Upper lobe of left lung (tissue), 6 donors: ENCODE measurements around the gene TLE1. TPM values are rescaled to one million over a fixed set of nuclear protein-coding genes. Genes with fewer than 3 reads are reported as not detected.
"Not testable (repeated sequence)": the region's sequence is repeated elsewhere in the genome, so short reads cannot be mapped to it uniquely, and the experiment has no call there.

ENCODE experiments used
- ATAC-seq, 2 donors: fragments of 200-7000 bp; cut with Tn5 transposase; one replicate each; pipeline ENCODE4 v1.9.1; 2022; ENCODE audit warnings: mild to moderate bottlenecking in 2 of 2, moderate library complexity in 2 of 2; ENCODE audit not compliant: low FRiP score in 2 of 2
- DNase-seq, 2 donors: peaks; one replicate each; pipeline ENCODE4 v3.0.0-alpha.2; 2019 to 2020
- H3K27ac ChIP-seq, 4 donors: fragments of 200-600 bp; sonication (generic); one replicate each; pipeline ENCODE4 v1.5.1; 2016 to 2019
- H3K27me3 ChIP-seq, 4 donors: fragments of 200-600 bp; sonication (generic); one replicate each; pipeline ENCODE4 v1.5.1; 2017 to 2019
- H3K36me3 ChIP-seq, 4 donors: fragments of 200-600 bp; sonication (generic); one replicate each; pipeline ENCODE4 v1.5.1; 2016 to 2019
- H3K4me1 ChIP-seq, 4 donors: fragments of 200-600 bp; sonication (generic); one replicate each; pipeline ENCODE4 v1.5.1; 2018 to 2019
- H3K4me3 ChIP-seq, 4 donors: fragments of 200-600 bp; sonication (generic); one replicate each; pipeline ENCODE4 v1.5.1; 2017 to 2019; ENCODE audit warnings: mild to moderate bottlenecking in 2 of 4, moderate library complexity in 1 of 4
- H3K9me3 ChIP-seq, 4 donors: fragments of 200-600 bp; sonication (generic); one replicate each; pipeline ENCODE4 v1.5.1; 2018 to 2019
- EP300 ChIP-seq, 4 donors: sonication (generic); formaldehyde crosslinking; IDR thresholded peaks; one replicate each; pipeline ENCODE4 v1.5.1; 2017; ENCODE audit warnings: antibody characterized with exemption in 4 of 4, control low read depth in 2 of 4
- POLR2A ChIP-seq, 4 donors: fragments of 450-650 bp; IDR thresholded peaks; one replicate each; pipeline ENCODE4 v1.5.1; 2016 to 2017; ENCODE audit warnings: antibody characterized with exemption in 4 of 4, mild to moderate bottlenecking in 2 of 4
- POLR2AphosphoS5 ChIP-seq, 2 donors: sonication (generic); formaldehyde crosslinking; IDR thresholded peaks; one replicate each; pipeline ENCODE4 v1.5.1; 2017; ENCODE audit warnings: antibody characterized with exemption in 2 of 2
- WGBS, 2 donors: methylation state at CpG; one replicate each; pipeline ENCODE4 v1.1.5; 2017 to 2018; 5-methylcytosine and 5-hydroxymethylcytosine counted together
- total RNA-seq, 6 donors: library from RNA; depleted of rRNA in 4 of 6; stranded (reverse); fragments of >200 nt in 4 of 6; gene quantifications; one replicate each; pipeline versions ENCODE4 v1.1.0 to v1.2.1, GENCODE V29; 2016 to 2021
- TF ChIP-seq, protein P1 (sequence below), 6 experiments: fragments of 450-650 bp in 4 of 6; fragments of 200-600 bp in 2 of 6; sonication (generic) in 2 of 6; IDR thresholded peaks; one replicate each; pipeline ENCODE4 v1.5.1; 2016 to 2019; ENCODE audit warnings: antibody characterized with exemption in 6 of 6
- donor health status: DM: no; HTN: no; CAD: no; lungs with moderate emphysema.
- donor health status: DM: no; HTN: yes; CAD: no; lungs with severe emphysema.

Gene TLE1
- total RNA-seq, 6 donors from 2014 or later, result 17.3 to 55.5 (median 27.6) TPM

DNA sequence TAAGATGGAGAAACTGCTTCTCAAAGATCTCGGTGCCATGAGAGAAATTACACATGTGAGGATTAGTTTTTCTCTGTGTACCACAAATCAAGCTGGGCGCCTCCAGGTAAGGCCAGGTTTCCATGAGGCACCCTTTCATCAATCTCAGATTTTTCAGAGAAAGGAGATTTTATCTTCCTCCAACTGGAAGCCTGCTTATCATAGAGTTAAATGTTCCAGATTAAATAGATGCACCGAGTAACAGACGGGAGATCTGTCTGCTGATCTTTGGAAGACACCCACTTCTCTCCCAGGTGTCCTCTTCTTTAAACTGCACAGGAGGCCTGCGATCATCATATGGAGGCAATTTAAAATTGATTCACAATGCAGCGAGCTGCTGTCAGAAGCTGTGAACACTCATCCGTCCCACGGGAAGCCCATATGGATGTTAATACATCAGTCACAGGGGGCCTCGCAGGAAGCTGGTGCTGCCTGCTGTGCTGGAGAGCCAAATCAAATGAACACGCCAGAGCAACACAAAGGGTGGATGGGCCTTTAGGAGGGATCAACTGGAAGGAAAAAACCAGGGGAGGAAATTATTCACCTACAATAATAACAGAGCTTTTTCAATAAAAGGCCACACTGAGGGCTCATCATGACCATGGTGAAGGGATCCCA, 93.3 kb downstream of the TLE1 start:
- WGBS, 2 donors, result 88 to 94% methylated on average over 10 of the region's 10 CpGs
- no peak overlapping the region for H3K27ac ChIP-seq
- no peak for DNase-seq
- H3K4me1 ChIP-seq, result no peaks in the 10 kb centered on the region
- no peaks in the 10 kb centered on the region for H3K9me3 ChIP-seq
- no peaks in the 10 kb centered on the region for H3K27me3 ChIP-seq
- peaks cover 0 to 19% (median 4%) of the 10 kb centered on the region in 4 donors for H3K36me3 ChIP-seq
- TF ChIP-seq POLR2A (IDR thresholded peaks at IDR 0.05) (no peak), EP300 (IDR thresholded peaks at IDR 0.05) (no peak), POLR2AphosphoS5 (IDR thresholded peaks at IDR 0.05) (no peak)
- TF ChIP-seq, protein P1, sequence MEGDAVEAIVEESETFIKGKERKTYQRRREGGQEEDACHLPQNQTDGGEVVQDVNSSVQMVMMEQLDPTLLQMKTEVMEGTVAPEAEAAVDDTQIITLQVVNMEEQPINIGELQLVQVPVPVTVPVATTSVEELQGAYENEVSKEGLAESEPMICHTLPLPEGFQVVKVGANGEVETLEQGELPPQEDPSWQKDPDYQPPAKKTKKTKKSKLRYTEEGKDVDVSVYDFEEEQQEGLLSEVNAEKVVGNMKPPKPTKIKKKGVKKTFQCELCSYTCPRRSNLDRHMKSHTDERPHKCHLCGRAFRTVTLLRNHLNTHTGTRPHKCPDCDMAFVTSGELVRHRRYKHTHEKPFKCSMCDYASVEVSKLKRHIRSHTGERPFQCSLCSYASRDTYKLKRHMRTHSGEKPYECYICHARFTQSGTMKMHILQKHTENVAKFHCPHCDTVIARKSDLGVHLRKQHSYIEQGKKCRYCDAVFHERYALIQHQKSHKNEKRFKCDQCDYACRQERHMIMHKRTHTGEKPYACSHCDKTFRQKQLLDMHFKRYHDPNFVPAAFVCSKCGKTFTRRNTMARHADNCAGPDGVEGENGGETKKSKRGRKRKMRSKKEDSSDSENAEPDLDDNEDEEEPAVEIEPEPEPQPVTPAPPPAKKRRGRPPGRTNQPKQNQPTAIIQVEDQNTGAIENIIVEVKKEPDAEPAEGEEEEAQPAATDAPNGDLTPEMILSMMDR (IDR thresholded peaks at IDR 0.05), result no peak
- no peak overlapping the region for H3K4me3 ChIP-seq
- peak in 1 of 2 donors; percentile 23 for ATAC-seq

DNA sequence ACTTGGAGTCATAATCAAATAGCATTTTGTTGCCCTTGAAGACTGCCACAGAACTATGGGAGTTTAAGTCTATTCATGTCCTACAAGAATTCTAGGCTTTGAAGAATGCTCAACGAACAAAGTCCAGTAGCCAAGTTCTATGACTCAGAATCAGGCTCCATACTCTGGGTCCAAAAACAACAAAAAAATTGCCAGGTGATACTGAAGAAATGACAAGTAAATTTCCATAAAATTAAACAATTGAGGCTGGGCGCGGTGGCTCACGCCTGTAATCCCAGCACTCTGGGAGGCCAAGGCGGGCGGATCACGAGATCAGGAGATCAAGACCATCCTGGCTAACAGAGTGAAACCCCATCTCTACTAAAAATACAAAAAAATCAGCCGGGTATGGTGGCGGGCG, 94.1 kb downstream of the TLE1 start:
- H3K27me3 ChIP-seq, H3K4me1 ChIP-seq, H3K9me3 ChIP-seq, DNase-seq, ATAC-seq, H3K4me3 ChIP-seq, H3K27ac ChIP-seq: not testable (repeated sequence)
- WGBS, 2 donors, result 82 to 95% methylated on average over 10 of the region's 10 CpGs
- peaks cover 0 to 26% (median 8%) of the 10 kb centered on the region in 4 donors for H3K36me3 ChIP-seq

DNA sequence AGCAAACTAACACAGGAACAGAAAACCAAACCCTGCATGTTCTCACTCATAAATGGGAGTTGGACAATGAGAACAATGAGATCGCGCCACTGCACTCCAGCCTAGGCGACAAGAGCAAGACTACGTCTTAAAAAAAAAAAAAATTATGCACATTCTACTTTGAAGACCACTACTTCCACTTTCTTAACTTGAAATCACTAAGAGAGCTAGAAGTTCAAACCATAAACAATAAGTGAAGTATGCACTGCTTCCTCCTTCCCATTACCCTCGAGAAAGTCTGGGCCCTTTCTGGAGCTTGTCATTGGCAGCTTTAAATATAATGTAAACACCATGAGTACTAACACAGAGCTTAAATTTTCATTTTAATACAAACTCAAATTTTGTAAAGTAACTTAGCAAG, 94.9 kb downstream of the TLE1 start:
- Histone ChIP-seq H3K4me3 (no peak overlapping the region), H3K27ac (no peak overlapping the region), H3K27me3 (no peaks in the 10 kb centered on the region), H3K4me1 (no peaks in the 10 kb centered on the region), H3K36me3 (peaks cover 0 to 35% (median 14%) of the 10 kb centered on the region in 4 donors), H3K9me3 (no peaks in the 10 kb centered on the region)
- WGBS, 2 donors, result 53 to 80% methylated on average over 5 of the region's 5 CpGs
- no peak for ATAC-seq
- no peak for DNase-seq
- TF ChIP-seq POLR2AphosphoS5 (IDR thresholded peaks at IDR 0.05), result no peak
- no peak for TF ChIP-seq POLR2A (IDR thresholded peaks at IDR 0.05)

DNA sequence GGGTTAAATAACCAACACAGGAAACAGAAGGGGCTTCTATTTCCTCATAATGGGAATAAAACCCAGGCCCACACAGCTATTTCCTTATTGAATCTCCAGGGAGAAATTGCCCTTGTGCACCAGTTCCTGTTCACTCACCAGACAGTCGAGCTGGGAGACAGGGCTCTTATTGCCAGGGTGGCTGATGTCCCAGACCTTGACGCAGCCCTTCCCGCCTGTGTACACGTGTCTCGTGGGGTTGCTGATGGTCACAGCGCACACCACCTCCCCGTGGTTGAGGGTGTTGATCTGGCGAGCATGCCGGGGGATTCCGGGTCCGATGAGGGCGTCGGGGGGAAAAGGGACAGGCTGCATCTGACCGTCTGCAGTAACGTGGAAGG, 96.5 kb downstream of the TLE1 start:
- TF ChIP-seq, protein P1 (IDR thresholded peaks at IDR 0.05), result no peak
- TF ChIP-seq EP300 (IDR thresholded peaks at IDR 0.05), result peak in 1 of 4 donors; percentile 23
- Histone ChIP-seq H3K9me3 (no peaks in the 10 kb centered on the region), H3K27me3 (no peaks in the 10 kb centered on the region), H3K4me3 (no peak overlapping the region), H3K27ac (no peak overlapping the region), H3K4me1 (peaks cover 5 to 10% (median 8%) of the 10 kb centered on the region in 4 donors), H3K36me3 (peaks cover 0 to 44% (median 14%) of the 10 kb centered on the region in 4 donors)
- ATAC-seq, result peak in 1 of 2 donors; percentile 34
- DNase-seq, result peak in 1 of 2 donors; percentile 30
- 66 to 79% methylated on average over 13 to 15 of the region's 15 CpGs for WGBS, 2 donors

- Histone ChIP-seq H3K36me3 (peaks cover 0 to 44% (median 14%) of the 10 kb centered on the region in 4 donors), H3K4me3 (no peak overlapping the region), H3K9me3 (no peaks in the 10 kb centered on the region), H3K27ac (no peak overlapping the region), H3K27me3 (no peaks in the 10 kb centered on the region), H3K4me1 (peaks cover 8 to 15% (median 9%) of the 10 kb centered on the region in 4 donors)
- TF ChIP-seq POLR2AphosphoS5 (IDR thresholded peaks at IDR 0.05) (no peak), EP300 (IDR thresholded peaks at IDR 0.05) (no peak), POLR2A (IDR thresholded peaks at IDR 0.05) (no peak)
- TF ChIP-seq, protein P1 (IDR thresholded peaks at IDR 0.05), result no peak
- WGBS, 2 donors, result 86 to 96% methylated on average over 12 of the region's 12 CpGs
- no peak for ATAC-seq
- DNase-seq, result peak in 1 of 2 donors; percentile 45
Measured at GRCh38 chr9:81591791-81592190, 97.6 kb downstream of the TLE1 start.

- H3K4me3 ChIP-seq, result no peak overlapping the region
- peak in 1 of 2 donors; percentile 40 for DNase-seq
- H3K27ac ChIP-seq, result no peak overlapping the region
- ATAC-seq, result no peak
- no peak for TF ChIP-seq POLR2AphosphoS5 (IDR thresholded peaks at IDR 0.05)
- H3K36me3 ChIP-seq, result peaks cover 0 to 51% (median 14%) of the 10 kb centered on the region in 4 donors
- H3K4me1 ChIP-seq, result peaks cover 8 to 15% (median 9%) of the 10 kb centered on the region in 4 donors
- no peaks in the 10 kb centered on the region for H3K27me3 ChIP-seq
- H3K9me3 ChIP-seq, result no peaks in the 10 kb centered on the region
- 94 to 96% methylated on average over 16 of the region's 16 CpGs for WGBS, 2 donors
Measured at GRCh38 chr9:81590688-81591087, 98.7 kb downstream of the TLE1 start.
